C4-2B (cell line): ENCODE measurements around the gene SH3GL3.

ENCODE experiments used
- H3K27ac ChIP-seq: fragments of 450-650 bp; 2 replicates; pipeline ENCODE4 v1.5.1; 2017
- ZFX ChIP-seq: fragments of 450-650 bp; IDR thresholded peaks from 2 replicates; pipeline ENCODE4 v1.6.1; 2017
- TF ChIP-seq, protein P1 (sequence below): fragments of 450-650 bp; conservative IDR thresholded peaks from 2 replicates; pipeline ENCODE4 v1.5.1; 2017; ENCODE audit warnings: mild to moderate bottlenecking

SH3GL3 gene

DNA sequence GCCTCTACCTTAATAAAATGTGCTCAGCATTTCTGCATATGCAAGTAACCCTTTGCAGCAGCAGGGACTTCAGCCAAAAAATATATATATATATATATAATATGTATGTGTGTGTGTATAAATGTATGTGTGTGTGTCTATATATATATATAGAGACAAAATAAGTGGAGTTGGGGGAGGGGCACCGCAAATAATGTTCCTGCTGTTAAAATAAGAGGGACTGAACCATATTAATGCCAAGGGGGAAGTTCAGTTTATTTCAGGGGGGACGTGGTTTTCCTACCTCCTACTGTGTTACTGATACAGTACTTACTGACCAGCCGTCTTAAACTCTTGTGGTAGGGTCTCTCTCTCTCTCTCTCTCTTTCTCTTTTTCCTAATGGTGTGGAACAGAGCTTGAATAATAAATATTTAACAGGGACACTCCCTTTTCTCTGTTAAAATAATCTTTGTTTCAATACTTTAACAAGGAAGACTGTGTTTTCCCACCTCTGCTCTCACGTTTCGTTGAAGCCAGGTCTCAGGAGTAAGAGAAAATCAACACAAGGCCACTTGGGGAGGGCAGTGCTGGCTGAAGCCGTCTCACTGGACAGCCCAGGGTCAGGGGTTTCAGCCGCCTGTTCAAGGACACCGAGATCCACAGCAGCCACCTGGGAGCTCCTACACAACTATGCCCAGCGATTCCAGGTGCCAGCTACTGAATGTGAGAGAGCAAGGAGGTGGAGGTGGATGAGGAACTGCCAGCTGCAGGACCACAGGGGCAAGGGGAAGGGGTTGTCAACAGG, 164.0 kb downstream of the SH3GL3 start:
- no peak overlapping the region for H3K27ac ChIP-seq

GRCh38 chr15:83612226-83612625, 165.1 kb downstream of the SH3GL3 start:
- TF ChIP-seq, protein P1, sequence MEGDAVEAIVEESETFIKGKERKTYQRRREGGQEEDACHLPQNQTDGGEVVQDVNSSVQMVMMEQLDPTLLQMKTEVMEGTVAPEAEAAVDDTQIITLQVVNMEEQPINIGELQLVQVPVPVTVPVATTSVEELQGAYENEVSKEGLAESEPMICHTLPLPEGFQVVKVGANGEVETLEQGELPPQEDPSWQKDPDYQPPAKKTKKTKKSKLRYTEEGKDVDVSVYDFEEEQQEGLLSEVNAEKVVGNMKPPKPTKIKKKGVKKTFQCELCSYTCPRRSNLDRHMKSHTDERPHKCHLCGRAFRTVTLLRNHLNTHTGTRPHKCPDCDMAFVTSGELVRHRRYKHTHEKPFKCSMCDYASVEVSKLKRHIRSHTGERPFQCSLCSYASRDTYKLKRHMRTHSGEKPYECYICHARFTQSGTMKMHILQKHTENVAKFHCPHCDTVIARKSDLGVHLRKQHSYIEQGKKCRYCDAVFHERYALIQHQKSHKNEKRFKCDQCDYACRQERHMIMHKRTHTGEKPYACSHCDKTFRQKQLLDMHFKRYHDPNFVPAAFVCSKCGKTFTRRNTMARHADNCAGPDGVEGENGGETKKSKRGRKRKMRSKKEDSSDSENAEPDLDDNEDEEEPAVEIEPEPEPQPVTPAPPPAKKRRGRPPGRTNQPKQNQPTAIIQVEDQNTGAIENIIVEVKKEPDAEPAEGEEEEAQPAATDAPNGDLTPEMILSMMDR = no peak
- TF ChIP-seq ZFX = no peak
- no peak overlapping the region for H3K27ac ChIP-seq

More for the DNA sequence above, 164.0 kb downstream of the SH3GL3 start:
- TF ChIP-seq ZFX = no peak
- TF ChIP-seq, protein P1 = no peak

GRCh38 chr15:83612898-83613635, 165.9 kb downstream of the SH3GL3 start:
- no peak for TF ChIP-seq ZFX
- TF ChIP-seq, protein P1 = no peak

GRCh38 chr15:83613714-83614113, 166.6 kb downstream of the SH3GL3 start:
- no peak overlapping the region for H3K27ac ChIP-seq
- TF ChIP-seq, protein P1 = no peak
- TF ChIP-seq ZFX = no peak

More at GRCh38 chr15:83612898-83613635, 165.9 kb downstream of the SH3GL3 start:
- no peak overlapping the region for H3K27ac ChIP-seq

GRCh38 chr15:83616840-83617239, 169.7 kb downstream of the SH3GL3 start:
- no peak overlapping the region for H3K27ac ChIP-seq
- no peak for TF ChIP-seq ZFX
- TF ChIP-seq, protein P1 = no peak

DNA sequence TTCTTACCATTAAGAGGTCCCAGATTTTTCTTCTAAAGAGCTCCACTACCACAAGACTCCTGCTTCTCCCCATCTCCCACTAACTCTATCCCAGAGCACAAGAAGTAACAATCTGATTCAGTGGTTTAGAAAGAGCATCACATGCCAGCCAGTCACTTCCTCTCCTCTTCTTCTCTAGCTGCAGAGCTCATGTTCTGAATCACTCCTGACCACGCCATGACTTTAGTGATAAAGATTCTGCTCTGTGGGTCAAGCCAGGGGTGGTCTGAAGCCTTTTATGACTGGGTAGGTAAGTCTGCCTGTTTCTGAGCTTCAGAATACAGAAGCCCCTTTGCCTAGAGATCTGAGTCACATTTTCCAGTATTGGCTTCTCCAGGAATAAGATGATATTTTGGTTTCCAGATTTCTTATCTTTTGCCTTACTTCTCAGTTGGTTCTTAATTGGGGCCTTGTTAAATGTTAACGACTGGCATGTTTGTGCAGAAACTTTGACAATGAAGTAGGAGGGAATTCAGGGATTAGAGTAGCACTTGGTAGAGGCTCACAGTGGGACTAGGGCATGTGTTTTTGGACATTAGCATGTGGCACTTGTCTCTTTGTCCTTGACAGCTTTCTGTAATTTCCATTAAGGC, 179.1 kb downstream of the SH3GL3 start:
- no peak for TF ChIP-seq ZFX
- TF ChIP-seq, protein P1 = no peak
- H3K27ac ChIP-seq = no peak overlapping the region

DNA sequence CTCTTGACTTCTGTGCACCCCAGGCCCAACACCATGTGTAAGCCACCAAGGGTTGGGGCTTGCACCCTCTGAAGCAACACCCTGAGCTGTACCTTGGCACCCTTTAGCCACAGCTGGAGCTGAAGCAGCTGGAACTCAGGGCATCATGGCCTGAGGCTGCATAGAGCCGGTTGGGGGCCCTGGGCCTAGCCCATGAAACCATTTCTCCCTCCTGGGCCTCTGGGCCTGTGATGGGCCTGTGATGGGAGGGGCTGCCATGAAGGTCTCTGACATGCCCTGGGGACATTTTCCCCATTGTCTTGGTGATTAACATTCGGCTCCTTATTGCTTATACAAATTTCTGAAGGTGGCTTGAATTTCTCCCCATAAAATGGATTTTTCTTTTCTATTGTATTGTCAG, 184.4 kb downstream of the SH3GL3 start:
- TF ChIP-seq ZFX = no peak
- no peak overlapping the region for H3K27ac ChIP-seq
